Measurements from ENCODE around the gene MGAT4B. TPM values are rescaled to one million over a fixed set of nuclear protein-coding genes. Genes with fewer than 3 reads are reported as not detected.
A peak's percentile ranks its signal among the peaks of the same experiment; 100 is the strongest.

Gene MGAT4B
- total RNA-seq, 2 donors from 2014 or later: 66.5 to 85.9 TPM

DNA sequence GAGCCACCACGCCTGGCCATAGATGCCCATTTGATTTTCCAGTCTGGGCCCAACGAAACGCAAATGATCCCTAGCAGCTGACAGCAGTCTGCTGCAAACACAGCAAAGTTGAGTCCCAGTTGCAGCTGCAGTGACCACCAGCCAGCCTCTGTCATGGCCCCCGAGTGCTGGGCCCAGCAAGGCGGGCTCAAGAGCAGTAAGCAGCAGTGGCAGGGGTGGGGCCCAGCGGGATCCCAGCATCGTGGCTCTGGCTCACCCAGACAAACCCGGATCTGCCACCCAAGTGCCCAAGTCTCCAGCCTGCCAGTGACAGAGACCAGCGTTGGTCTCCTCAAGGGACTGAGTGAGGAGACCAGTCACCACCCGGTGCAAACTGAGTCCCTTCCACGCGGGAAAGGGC, 19.8 kb downstream of the MGAT4B start:
- intact Hi-C loops (cut with DNase I): no loop called here
- ATAC-seq: no peak

DNA sequence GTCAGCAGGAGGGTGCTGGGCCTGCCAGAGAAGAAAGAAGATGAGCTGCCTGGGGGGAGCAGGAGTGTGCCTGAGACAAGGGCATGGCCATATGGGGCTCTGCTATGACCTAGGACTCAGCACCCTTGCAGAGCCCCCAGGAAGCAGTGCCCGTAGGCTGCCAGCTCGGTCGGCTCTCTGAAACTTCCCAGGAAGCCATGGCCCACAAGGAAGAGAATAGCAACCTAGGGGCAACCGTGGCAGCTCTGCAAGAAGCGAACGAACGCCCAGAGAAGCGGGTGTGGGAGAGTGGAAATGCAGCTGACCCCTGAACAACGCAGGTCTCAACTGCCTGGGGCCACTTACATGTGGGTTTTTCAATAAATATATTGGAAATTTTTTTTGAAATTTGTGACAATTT, 23.5 kb downstream of the MGAT4B start:
- intact Hi-C loops (cut with DNase I): no loop called here
- DNase-seq: no peak
- ATAC-seq: no peak

More for the DNA sequence above, 19.8 kb downstream of the MGAT4B start:
- no peak for DNase-seq

DNA sequence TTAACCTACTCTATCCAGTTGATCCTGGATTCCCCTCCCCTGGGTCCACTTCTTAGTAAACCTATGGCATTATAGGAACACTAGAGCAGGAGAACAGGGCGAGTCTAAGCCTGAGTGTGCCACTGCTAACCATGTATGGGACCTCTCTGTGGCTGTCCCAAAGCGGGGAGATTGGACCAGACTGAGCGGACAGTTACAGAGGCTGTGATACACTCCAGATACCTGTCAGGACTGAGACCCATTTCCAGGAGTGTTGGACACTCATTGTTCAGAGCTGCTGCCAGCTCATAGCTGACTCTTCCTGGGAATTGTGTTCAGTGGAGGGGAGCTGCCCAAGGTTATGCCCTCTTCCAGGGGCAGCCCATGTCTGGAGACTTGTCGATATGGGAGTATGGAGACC, 24.8 kb downstream of the MGAT4B start:
- intact Hi-C loops (cut with DNase I): no loop called here
- ATAC-seq: no peak
- DNase-seq: no peak

DNA sequence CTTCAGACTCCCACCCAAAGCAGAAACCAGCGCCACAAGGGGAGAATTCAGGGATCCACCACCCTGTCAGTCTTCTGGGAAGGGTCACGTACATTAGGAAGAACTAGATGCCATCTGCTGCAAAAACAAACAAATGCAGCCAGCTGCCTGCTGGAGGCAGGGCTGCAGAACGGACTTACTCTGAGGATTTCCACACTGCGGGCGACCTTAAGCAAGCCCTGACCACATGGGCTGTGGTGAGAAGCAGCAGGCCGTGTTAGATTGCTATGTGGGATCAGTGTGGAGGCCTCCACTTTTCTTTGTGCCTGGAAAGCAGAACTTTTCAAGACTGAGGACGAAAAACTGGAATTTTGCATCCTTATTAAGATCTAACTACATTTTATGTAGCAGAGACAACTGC, 26.3 kb downstream of the MGAT4B start:
- intact Hi-C loops (cut with DNase I): no loop called here
- ATAC-seq (peak in 1 of 2 donors; percentile 39), DNase-seq (no peak)

DNA sequence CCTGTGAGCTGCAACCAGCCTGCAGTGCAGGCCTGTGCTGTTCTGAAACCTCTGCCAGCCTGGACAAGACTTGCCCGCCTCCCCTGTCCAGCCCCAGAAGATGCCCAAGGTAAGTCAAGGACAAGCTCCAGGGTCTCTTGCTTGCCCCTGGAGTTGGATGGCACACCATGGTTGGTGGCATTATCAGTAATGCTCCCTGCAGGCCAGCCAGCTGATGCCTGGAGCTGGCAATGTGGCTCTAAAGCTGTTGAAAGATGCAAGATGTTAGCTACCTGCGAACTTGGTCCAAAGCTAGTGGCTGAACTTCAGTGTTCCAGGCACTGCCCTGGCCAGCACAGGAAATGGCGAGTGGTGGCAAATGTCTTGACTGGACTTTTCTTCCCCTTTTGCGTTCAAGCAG, 26.8 kb downstream of the MGAT4B start:
- intact Hi-C loops (cut with DNase I): no loop called here
- no peak for DNase-seq

DNA sequence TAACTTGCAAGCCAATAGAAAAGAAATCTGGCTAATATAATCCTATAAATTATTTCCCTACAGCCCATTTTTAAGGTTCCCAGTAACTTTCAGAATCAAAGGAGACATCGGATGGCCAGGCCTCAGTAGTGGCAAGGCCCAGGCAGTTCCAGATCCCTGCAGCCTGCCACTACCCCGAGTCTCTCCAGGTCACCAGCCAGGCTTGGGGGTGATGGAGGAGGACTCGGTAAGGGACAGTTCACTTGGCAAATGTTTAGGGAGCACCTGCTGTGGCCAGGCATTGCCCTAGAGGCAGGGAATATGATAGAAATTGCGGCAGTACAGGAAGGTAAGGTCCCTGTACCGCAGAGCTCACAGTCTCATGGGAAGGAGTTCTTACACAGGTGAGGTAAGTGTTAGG, 28.1 kb downstream of the MGAT4B start:
- intact Hi-C loops (cut with DNase I): no loop called here
- ATAC-seq: no peak
- no peak for DNase-seq

More for the DNA sequence above, 26.8 kb downstream of the MGAT4B start:
- no peak for ATAC-seq

DNA sequence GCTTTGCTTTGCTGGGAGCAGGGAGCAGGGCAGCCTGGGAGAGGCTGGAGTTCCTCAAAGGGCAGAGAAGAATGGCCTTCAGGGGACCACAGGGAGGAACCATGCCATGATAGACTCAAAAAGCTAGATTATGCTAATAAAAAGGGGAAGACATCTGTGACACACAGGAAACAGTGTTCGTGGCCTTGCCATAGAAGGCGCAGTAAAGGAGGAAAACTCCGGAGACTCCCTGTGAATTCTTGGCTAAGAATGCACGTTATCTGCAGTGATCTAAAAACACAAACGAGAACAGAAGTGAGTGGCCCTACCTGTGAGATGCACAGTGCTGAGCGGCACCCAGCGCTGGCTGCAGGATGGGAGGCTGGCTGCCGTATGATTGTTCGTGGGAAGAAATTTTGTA, 28.8 kb downstream of the MGAT4B start:
- intact Hi-C loops (cut with DNase I): no loop called here
- peak in 1 of 2 donors; percentile 29 for ATAC-seq
- peak; percentile 4 for DNase-seq

DNA sequence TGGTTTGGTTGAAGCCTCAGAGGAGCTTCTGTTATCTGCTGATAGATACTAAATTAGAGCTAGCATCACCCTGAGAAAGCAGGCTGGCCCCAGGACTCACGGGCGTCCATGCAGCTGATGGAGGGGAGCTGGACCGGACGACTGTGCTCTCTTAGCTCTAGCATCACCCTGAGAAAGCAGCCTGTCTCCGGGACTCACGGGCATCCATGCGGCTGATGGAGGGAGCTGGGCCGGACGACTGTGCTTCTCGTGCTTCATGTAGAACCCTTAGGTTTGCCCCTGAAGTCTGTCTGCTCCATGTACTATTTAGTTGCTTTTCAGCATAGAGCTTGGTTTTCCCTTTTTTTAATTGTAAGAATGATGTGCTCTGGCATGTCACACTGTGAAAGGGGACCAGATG, 29.2 kb downstream of the MGAT4B start:
- intact Hi-C loops (cut with DNase I): no loop called here

DNA sequence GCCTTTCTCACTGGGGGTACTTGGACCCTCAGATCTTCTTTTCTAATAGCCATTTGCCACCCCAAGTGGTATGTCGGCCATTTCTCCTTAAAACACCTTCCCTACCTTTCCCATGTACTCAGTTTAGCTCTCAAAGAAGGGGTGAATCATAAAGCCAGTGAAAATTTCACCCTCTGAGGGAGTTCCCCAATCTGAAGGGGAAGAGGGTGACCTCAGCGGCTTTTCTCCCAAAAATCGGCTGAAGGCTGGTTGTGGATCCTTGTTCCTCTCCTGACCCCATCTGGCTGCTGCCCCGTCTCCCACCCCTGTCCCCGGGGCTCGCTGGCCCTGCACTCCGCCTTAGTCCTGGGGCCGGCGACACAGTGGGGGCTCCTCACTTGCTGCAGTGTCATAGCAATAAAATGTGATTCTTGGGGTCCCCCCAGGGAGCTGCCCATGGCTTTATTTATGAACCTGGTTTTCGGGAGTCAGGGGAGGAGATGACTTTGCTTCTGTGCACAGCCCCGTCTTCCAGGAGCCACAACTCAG, 30.2 kb downstream of the MGAT4B start:
- ATAC-seq (peak in 1 of 2 donors; percentile 33), DNase-seq (peak; percentile 8)
- intact Hi-C loops (cut with DNase I): no loop called here

More for the DNA sequence above, 29.2 kb downstream of the MGAT4B start:
- no peak for ATAC-seq
- no peak for DNase-seq

DNA sequence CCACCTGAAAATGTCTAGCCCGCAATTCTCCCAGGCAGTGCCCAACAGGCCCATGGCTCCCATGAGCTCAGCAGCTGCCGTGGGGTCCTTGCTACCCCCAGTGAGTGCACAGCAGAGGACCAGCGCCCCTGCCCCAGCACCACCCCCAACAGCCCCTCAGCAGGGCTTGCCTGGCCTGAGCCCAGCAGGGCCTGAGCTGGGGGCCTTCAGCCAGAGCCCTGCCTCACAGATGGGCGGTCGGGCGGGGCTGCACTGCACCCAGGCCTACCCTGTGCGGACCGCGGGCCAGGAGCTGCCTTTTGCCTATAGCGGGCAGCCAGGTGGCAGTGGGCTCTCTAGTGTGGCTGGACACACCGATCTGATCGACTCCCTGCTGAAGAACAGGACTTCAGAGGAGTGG, 32.2 kb downstream of the MGAT4B start:
- DNase-seq: peak; percentile 17
- ATAC-seq: peak in 1 of 2 donors; percentile 8
- intact Hi-C loops (cut with DNase I): no loop called here

DNA sequence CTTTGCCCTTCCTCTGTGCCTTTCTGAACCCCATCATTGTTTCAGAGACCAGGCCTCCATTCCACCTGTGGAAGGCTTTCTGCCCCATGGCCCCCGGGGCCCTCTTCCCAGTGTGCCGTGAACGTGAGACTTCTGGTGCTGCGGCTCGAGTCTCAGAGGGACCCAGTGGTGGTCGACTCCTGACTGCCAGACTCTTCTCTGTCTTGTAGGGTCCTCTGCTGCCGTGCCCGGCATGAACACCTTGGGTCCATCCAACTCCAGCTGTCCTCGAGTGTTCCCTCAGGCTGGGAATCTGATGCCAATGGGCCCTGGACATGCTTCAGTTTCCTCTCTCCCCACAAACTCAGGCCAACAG, 33.0 kb downstream of the MGAT4B start:
- intact Hi-C loops (cut with DNase I): no loop called here
- no peak for ATAC-seq
- peak; percentile 9 for DNase-seq

DNA sequence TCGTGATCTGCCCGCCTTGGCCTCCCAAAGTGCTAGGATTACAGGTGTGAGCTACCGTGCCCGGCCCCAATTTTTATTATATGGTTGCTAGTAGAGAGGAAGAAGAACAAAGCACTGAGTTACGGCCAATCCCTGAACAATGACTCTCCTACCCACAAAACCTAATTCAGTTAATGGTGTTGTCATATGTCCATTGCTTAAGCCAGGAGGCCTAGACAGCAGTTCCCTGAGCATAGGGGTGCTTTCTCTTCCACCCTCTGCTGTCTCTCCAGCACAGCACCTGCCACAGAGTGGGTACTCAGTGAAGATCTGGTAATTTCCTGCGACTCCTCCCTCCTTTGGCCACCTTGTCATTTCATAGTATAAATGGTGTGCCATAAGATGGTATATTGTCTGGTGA, 34.3 kb downstream of the MGAT4B start:
- no peak for ATAC-seq
- DNase-seq: peak; percentile 6
- intact Hi-C loops (cut with DNase I): no loop called here

DNA sequence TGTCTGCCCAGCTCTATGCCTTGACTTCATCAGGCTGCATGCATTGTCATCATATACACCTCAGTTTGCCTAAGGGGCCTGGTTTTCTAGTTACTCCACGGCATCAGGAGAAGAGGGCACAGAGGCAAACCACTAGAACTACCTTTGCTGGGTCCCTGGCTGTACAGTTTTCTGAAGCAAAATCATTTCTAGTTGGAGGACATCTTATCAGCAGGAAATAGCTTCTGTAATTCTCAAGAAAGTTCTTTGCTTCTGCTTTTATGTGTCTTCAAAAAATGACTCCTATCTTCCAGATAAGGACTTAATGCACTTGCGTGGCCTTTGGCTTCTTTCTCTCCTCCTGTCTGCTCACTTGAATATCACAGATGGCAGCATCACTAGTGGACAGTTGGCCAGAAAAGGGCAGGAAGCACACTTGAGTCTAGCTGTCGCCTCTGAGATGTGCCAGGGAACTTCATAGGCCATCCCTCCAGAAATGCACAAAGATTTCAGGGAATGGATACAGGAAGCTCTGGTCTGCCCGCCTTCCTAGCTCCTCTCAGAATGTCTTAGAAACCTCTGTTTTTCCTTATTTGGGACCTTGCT, 35.3 kb downstream of the MGAT4B start:
- intact Hi-C loops (cut with DNase I): no loop called here
- no peak for ATAC-seq

DNA sequence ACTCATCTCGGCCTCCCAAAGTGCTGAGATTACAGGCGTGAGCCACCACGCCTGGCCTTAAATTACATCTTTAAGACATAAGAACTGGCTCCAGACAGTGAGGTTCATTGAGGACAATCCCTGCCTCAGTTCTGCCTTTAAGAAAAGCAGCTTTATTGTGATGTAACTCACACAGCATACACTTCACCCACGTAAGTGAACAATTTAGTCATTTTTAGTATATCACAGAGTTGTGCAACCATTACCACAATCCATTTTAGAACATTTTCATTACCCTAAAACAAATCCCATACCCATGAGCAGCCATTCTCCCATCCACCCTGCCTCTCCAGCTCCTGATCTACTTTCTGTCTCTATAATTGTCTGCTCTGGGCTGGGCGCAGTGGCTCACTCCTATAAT, 36.9 kb downstream of the MGAT4B start:
- intact Hi-C loops (cut with DNase I): no loop called here
- no peak for ATAC-seq
- peak; percentile 3 for DNase-seq

More for the DNA sequence above, 35.3 kb downstream of the MGAT4B start:
- DNase-seq: peak; percentile 14

DNA sequence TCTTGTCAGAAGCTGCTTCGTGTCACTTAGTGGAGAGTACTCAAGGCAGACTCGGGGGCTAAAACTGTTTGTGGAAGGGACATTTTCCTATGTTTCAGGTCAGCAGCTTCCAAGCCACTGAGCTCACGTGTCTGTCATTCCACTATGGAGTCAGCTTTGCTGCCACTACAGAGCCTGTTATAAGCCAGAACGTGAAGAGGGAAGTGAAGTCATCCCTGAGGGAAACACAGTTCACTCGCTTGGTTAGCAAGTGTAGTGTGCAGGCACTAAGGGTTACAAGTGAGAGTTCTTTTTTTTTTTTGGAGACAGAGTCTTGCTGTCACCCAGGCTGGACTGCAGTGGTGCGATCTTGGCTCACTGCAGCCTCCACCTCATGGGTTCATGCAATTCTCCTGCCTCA, 37.4 kb downstream of the MGAT4B start:
- intact Hi-C loops (cut with DNase I): no loop called here
- DNase-seq (peak; percentile 4), ATAC-seq (no peak)

DNA sequence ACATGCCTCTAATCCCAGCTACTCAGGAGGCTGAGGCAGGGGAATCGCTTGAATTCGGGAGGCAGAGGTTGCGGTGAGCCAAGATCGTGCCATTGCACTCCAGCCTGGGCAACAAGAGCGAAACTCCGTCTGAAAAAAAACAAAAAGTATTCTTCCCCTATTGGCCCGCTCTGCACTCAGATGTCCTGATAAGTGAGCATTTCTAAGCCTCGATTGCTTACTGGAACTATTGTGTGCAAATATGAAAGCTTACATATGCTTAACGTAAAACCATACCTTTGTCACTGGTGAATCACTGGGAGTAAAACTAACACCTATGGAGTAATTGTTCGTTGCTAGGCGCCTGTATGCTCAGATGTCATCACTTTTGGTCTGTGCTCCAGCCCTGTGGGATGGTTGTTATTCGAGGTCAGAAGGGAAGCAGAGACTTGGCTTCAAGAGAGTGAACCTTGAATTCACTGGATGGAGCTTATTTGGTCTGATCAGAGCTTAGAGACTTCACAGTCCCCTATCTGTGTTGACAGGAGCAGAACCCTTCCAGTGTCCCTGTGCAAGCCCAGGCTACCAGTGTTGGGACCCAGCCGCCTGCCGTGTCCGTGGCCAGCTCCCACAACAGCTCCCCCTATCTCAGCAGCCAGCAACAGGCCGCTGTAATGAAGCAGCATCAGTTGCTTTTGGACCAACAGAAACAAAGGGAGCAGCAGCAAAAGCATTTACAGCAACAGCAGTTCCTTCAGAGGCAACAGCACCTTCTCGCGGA, 38.2 kb downstream of the MGAT4B start:
- DNase-seq: peak; percentile 12
- ATAC-seq: no peak
- intact Hi-C loops (cut with DNase I): no loop called here

DNA sequence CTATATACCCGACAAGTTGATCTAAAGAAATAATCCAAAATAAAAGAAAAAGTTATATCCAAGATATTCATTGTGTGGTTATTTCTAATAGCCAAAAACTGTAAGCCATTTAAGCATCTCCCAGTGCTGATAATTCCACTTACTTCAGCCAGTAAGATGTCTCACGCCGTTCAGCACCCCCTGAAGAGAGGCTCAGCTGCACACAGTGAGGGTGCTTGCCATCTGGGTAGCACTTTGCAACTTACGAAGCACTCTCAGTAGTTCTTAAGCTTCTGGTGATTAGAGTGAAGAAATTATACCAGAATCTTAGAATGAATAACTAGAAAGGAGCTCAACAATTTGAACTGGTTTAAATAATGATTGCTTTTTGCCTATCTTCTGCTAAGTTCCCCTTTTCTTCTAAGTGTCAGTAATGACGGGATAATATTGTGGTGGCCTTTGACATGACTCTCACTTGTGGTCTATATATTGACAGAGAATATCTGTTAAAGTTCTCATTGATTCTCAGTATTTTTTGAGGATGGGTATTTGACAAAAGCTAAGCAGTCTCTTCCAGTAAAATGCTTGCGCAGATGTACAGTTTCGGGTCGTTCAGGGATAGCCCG, 39.1 kb downstream of the MGAT4B start:
- DNase-seq (no peak), ATAC-seq (no peak)
- intact Hi-C loops (cut with DNase I): no loop called here

DNA sequence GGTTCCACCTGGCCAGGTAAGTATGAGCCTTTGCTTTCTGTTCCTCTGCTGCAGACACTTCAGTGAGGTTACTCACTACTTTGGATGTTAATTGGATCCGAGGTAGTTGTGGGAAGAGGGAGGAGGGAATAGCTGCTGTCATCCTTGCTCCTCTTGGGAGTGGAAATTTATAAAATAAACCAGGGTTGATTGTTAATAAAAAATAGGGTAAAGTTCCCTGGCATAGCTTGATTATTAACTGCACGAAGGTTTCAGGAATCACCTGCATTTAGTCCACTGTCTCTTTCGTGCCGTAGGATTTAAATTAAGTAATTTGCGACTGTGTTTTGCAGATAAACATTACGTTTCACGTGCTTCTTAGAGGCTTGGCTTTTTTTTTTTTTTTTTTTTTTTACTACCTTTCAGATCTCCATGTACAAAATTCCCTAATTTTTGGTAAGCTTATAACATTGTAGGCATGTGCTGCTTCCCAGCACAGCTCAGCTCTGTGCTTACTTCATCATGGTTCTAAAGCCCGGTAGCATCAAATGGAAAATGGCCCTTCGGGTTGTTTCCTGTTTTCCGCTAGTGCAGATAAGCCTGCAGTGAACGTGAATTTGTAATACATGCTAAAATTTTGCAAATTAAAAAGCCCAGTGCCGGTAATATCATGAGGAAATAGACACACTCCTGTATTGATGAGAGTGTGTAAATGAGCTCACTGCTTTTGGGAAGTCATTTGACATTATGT, 39.8 kb downstream of the MGAT4B start:
- no peak for ATAC-seq
- no peak for DNase-seq

DNA sequence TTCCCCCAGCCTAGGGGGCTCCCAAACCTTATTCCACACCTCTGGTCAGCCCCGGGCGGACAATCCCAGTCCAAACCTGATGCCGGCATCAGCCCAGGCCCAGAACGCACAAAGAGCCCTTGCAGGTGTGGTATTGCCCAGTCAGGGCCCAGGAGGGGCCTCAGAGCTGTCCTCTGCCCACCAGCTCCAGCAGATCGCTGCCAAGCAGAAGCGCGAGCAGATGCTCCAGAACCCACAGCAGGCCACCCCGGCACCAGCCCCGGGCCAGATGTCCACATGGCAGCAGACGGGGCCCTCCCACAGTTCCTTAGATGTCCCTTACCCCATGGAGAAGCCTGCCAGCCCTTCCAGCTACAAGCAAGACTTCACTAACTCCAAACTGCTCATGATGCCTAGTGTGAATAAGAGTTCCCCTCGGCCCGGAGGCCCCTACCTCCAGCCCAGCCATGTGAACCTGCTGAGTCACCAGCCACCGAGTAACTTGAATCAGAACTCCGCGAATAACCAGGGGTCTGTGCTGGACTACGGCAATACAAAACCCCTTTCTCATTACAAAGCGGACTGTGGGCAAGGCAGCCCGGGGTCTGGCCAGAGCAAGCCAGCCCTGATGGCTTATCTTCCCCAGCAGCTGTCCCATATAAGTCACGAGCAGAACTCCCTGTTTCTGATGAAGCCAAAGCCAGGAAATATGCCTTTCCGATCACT, 40.5 kb downstream of the MGAT4B start:
- ATAC-seq: peak in 1 of 2 donors; percentile 3
- DNase-seq: no peak
- intact Hi-C loops (cut with DNase I): no loop called here

More for the DNA sequence above, 39.8 kb downstream of the MGAT4B start:
- intact Hi-C loops (cut with DNase I): no loop called here
